Activated T-cell treated with anti-CD3 and anti-CD28 coated beads for 1 hour (primary cell): ENCODE results near the gene LEF1.
A peak's percentile ranks its signal among the peaks of the same experiment; 100 is the strongest.
"Not testable (repeated sequence)": the region's sequence is repeated elsewhere in the genome, so short reads cannot be mapped to it uniquely, and the experiment has no call there.

ENCODE experiments used
- DNase-seq: peaks from one replicate; pipeline ENCODE4 v3.0.0-alpha.2; 2020; ENCODE audit warnings: low read depth

Gene LEF1

DNA sequence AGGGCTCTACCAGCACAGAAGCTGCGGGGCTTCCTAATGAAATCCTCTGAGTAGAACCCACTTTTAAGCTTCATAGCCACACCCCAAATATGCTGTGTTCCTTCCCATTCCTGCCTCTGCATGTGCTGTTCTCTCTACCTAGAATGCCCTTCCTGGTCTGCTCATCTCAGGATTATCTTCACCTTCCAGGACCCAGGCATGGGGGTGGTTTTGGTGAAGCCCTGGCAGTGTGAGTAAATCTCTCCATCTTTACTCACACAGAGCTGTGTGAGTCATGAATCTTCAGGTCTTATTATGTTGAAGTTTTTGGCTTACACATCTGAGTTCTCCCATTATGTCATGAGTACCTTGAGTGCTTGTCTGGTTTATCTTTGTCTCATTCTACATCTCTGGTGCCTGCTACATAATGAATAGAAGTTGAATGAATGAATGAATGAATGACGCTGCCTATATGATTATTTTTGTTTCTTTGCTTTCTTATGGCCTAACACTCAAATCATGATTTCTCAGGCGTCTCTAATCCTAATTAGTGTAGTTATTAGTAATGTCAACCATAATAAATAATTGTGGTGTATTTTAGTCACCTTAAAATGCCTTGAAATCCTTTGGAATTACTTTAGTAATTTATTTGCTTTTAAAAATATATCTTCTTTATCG, 137.2 kb downstream of the LEF1 start:
- no peak for DNase-seq

DNA sequence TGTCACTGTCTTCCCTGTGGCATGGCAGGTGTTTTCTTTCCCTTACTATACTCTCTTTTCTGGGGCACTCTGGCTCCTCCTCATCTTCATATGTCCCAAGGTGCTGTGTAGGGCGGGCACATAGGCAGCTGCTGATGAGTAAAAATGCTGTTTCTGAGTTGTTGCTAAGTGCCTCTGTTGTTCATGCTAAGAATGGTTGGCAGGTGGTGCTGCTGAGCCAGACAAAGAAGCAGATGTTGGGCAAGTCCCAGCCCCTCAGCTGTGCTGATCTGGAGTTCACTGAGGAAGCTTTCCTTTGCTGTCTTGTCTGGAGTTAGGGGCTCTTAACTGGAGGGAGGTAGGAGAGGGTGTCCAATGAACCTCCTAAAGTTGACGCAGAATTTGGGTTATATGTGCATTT, 138.4 kb downstream of the LEF1 start:
- DNase-seq, result peak; percentile 52

DNA sequence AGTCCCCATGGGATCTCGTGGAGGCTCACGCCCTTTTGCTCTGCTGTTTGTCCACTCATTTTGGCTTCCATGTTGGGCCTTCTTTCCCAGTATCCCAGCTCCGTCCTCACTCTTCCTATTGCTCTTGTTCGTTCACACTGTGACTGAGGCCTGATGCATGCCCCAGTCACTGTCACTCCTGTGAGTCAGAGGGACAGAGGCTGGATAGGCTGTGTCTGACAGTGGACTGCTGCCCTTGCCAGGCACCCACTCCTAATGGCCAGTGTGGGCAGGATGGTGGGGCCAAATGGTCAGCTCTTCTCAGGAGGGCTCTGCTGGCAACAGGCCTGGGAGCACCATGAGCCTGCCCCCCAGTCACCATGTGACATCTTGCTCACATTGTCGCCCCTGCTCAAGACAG, 139.0 kb downstream of the LEF1 start:
- no peak for DNase-seq

DNA sequence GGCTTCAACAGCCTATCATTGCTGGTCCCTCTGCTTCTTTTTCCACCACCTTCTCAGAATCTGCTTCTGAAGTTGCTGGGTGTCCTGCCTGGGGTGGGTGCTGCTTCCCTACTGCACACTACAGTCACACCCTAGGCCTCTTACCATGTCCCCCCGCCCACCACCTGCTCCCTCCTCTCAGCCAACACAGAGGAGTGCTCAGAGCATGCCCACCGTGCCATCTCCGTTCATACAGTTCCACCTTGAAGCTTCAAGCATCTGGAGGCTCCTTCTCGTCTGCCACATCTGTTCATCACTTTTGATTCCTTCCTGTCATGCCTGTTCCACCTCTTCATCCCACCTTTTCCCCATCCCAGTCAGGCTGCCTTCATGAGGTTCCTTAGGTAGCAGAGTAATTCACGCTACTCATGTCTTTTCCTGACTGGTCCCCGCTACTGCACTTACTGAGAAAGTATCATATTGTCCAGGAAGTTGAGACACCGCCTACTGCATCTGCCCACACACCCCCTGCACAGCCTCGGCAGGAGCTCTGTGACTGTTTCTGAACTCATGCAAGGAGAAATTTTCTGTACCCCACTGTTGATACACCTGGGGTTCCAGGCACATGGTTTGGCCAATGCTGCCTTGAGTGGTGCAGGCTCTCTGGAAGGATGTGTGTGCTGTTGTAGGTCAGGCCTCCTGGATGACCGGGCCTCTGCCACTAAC, 139.6 kb downstream of the LEF1 start:
- DNase-seq, result peak; percentile 19

DNA sequence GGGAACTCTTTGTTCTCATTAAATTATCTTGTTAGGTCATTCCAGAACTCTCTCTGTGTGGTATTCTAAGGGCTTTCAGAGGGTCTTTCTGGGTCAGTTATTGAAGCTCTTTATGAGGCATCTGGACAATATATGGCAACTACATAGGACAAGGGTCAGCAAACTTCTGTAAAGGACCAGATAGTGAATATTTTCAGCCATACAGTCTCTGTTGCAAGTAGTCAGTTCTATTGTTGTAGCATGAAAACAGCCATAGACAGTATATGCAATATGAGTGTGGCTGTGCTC, 143.9 kb downstream of the LEF1 start:
- no peak for DNase-seq

DNA sequence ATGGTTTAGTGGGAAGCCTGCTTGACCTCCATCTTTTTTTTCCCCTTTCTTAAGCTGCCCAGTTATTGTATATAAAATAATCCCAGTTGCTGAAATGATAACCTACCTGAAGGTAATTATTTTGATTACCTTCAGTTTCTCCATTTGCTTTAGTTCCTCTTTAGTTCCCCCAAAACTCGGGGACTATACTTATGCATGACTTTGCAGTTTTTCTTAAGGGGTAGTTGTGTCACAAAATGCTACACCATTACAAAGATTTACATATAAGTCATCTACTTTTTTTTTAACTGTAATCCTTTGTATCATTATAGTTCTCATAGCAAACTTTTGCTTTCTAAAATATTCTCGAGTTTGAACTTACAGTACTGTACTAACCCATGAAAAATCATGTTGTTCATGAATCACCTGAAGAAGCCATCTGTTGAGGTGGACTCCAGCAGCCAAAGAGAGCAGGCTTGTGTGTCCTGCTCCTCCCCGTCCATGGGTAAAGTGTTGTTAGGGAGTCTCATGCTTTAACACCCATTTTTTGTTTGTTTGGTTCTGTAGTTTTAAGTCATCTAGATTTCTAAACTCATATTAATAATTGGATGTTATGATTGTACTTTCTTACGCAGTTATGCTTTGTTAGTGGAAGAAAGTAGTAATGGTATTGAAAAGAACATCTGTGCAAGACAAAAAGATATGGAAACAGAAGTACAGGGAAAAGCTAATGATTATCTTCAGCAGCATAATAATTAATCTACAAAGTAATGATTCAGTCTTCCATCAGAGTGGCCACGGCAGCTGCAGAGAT, 144.5 kb downstream of the LEF1 start:
- DNase-seq, result no peak

DNA sequence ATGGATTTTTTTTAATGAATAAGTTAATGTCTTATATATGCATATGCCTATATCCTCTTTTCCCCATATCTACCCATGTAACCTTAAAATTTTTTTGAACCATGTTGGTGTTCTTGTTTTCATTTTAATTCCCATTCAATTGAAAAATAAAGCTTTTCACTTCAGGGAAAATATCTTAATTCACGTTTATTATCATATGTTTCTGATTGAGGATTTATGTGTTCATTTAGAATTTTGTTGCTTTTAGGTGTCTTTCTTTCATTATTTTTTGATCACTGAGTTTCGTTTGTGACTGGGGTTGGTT, 149.9 kb downstream of the LEF1 start:
- DNase-seq, result no peak

DNA sequence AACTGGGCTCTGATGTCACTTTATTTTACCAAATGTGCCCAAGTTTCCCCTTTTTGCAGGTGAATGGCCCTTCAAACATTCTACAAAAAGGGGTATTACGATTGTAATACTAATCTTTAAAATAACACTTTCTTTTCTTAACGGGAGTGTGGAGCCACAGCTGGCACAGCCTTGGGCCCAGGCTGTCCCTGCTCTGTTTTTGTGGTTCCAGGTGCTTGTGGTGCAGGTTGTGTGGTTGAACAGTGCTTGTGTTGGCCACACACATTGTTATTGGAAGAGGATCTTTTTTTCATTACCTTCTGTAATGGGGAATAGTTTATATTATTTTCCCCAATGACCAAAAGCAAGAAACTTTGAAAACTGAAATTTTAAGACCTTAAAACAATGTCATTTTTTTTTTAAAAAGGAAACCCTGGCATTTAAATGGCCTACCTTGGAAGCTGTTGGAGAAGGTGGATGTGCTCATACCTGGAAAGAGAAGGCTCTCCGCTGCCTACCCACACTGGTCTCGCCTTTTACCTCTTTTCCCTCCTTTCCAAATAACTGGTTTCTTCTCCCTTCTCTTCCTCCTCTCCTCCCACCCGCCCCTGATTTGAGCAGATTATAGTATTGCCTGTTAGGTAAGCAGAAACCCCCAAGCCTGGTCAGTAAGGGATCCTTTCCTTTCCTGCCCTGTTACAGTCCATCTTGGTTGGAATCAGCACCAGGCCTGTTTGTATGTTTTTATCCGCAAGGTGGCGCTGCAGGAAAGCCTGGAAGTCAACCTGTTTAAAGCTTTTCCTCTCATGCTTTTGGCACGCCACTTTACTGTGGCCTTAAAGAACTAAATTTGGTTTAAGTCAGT, 150.5 kb downstream of the LEF1 start:
- peak; percentile 89 for DNase-seq

DNA sequence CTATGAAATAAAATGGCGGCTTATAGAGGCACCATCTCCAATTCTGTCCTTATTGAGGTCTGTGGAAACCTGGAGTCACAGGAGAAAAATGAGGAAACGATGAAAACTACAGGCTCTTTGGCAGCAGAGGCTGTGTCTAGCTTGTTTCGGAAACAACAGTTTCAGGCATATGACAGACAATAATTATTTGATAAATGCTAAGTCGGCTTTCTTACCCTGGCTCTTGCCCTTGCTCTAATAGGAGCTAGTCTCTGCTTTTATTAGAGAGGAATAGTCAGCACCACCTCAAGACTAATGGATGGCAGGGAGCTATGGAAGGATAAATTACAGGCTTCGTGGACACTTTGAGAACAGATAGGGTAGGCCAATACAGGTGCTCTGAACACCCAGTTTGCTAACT, 154.8 kb downstream of the LEF1 start:
- DNase-seq, result no peak

DNA sequence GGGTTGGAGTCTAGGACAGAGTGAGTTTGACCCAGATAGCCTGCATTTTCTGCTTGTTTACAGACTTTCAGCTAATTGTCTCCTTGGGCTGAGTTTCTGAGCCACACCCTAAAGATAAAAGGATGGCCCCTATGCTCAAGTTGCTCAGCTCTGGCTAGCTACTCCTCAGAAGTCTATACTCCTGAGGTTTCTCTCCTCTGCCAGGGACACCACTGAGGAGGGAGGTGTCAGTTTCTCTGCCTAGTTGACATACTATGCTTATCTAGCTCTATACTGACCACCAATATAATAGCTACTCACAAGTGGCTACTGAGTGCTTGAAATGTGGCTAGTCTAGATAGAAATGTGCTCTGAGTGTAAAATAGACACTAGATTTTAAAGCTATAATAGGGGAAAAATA, 155.4 kb downstream of the LEF1 start:
- DNase-seq, result no peak

DNA sequence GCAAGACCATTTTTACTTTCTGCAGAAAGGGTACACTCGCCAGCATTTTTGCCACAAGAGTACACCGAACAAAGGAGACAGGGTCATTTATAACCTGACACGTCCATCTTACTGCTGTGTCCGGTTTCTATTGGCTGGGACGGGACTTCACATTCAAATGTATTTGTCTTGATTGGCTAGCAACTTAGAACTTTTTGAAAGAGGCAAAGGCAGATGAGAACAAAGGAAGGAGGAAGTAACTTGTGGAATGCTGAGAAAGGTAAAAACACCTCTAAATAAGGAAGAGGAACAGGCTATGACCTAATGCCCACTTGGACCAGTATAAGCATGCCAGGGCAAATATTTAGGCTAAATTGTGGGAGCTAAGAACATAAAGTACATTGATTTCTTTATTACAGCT, 156.3 kb downstream of the LEF1 start:
- not testable (repeated sequence) for DNase-seq

DNA sequence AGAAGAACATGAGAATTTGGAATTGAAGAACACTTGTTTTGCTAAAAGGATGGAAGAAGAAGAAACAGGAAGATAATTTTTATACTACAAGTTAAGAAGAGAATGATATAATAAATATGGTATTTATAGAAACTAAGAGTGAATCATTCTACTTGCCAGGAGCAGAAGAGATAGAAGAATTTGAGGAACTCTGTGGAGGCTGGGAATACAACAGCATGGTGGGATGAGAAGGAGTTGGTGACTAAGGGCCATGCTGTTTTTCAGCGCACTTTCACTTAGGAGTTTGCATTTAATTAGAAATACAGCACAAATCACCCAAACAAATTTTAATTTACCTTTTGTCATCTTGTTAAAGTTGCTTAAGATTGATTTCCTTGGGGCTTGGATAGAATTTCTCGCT, 158.6 kb downstream of the LEF1 start:
- DNase-seq, result no peak

DNA sequence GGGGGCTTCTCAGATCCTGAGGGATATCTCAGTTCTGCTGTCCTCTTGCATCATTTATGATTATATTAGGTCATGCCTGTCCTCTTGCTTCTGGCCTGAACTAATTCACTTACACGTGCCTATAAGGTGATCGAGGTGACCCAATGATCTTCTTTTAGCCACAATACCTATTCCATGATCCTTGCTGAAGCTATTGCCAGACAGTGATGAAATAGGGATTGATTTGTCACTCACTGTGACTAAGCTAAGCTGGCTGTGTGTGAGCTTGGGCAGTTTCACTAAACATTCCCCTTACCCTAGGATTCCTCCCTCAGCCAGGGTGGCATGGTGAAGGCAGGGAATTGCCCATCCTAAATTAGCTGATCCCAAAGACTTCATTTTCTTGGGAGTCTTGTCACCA, 160.0 kb downstream of the LEF1 start:
- DNase-seq, result no peak

DNA sequence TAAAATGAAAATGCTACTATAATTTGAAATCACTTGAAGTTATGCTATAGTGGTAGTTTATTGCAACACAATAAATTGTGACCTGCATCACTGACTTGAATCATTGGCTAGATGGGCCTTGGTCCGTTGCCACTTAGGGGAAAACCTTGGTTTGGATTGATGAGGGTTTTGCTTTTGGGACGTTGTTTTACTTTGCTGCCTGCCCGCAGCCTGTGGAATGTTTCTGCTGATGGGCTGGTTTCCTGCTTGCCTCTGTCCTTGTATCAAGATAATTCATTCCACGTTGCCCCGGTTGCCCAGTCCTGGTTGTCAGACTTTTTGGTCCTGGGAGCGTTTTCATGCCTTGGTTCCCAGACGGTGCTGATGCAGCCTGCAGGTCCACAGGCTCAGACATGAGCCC, 160.7 kb downstream of the LEF1 start:
- no peak for DNase-seq

DNA sequence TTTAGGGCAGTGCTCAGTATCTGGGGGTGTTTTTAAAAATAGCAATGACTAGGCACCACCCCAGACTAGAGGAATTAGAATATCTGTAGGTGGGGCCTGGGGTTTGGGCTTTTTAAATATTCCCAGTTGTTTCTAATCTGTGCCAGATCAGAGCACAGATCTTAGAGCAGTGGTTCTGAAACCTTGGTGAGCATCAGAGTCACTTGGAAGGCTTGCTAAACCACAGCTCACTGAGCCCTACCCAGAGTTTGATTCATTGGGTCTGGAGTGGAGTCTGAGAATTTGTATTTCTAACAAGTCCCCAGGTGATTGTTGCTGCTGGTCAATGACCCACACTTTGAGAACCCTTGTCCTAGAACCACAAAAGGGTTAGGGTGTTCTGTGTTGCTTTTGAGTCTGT, 162.4 kb downstream of the LEF1 start:
- no peak for DNase-seq

DNA sequence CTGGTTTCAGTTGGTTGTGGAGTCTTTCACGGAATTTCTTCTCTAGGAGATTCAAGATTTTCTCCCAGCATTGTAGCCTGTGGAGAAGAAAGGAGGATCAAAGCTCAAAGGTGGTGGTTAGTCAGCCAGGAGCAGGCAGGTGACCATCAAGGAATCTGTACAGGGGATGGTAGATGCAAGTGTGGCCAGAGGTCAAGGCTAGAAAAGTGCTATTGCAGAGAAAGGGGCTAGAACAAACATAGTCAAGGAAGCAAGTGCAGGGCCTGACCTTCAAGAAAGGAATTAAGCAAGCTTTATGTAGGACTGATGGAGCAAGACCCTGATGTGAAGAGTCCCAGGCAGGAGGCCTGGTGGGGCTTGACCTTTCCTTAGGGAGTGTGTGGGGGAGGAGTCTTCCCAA, 162.9 kb downstream of the LEF1 start:
- no peak for DNase-seq

DNA sequence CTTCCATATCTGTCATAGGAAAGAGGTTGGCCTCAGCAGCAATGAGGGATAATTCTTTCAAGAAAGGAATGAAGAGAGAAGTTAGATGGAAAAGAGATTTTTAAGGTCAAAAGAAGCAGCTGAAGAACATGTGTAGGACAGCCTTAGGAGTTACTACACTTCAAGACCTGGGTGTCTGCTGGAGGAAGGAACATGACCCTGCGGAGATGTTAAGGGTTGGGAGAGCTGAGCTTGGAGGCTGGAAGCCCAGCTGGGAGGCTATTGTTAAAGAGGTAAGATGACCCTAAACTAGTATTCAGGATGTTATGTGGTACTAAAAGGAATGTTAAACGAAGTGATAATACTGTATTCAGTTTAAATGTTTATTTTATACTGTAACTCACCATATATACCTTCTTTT, 164.1 kb downstream of the LEF1 start:
- no peak for DNase-seq

DNA sequence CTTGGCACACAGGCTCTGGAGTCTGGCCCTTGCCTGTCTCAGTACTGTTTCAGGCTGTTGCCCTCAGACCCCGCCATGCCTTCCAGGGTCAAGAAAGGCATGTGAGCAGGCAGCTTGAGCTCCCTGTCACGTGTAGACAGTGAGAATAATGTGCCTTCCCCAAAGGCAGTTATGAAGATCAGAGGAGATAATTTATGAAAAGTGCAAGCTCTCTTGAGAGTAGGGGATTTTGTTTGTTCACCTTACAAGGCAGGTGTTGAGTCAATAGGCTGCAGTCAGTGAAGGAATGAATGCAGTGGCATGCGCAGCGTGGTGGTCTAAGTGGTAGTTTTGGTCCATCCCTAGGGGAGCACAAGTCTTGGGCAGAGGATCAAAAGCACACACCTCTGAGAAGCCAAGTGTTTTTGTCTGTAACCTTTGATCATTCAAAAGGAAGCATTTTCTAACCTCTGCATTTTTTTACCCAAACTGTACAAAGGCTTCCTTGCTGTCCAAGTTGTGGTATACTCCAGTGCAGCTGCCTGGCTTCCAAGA, 164.7 kb downstream of the LEF1 start:
- DNase-seq, result no peak

DNA sequence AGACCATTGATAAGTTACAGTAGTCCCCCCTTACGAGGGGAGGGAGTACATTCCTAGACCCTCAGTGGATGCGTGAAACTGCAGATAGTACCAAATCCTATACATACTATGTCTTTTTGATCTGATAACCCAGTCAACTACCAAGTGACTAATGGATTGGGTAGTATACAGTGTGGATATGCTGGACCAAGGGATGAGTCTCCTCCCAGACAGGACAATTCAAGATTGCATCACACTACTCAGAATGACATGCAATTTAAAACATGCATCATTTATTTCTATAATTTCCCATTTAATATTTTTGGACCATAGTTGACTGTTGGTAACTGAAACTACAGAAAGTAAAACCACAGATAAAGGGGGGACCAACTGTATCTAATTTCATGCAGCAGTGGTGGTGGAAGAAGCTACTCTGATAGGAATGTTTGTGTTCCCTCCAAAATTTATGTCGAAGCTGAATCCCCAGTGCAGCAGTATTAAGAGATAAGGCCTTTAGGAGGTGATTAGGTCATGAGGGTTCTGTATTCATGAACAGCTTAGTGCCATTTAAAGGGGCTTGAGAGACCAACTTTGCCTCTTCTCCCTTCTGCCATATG, 167.1 kb downstream of the LEF1 start:
- no peak for DNase-seq

DNA sequence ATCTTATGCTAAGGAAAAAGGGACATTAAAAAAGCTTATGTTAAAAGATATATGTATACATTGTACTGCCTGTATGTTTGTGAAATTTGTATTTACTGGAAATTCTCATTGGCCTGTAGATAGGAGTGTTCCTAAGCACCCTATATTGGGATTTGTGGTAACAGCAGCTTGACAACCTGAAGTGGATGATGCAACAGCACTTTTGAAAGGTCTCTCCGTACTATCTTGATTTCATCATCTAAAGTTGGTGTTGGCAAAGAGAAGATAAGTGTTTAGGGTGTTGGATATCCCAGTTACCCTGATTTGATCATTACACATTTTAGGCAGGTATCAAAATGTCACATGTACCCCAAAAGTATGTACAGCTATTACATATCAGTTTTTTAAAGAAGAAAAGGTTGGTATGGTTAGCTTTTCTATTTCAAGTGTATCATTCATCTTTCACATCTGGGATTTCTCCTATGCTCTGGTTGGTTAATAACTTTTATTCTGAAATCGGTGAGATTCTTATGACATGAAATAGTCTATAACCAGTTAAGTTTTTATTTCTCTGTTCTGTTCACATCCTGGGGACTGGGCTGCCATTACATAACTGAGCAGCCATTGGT, 168.7 kb downstream of the LEF1 start:
- no peak for DNase-seq

DNA sequence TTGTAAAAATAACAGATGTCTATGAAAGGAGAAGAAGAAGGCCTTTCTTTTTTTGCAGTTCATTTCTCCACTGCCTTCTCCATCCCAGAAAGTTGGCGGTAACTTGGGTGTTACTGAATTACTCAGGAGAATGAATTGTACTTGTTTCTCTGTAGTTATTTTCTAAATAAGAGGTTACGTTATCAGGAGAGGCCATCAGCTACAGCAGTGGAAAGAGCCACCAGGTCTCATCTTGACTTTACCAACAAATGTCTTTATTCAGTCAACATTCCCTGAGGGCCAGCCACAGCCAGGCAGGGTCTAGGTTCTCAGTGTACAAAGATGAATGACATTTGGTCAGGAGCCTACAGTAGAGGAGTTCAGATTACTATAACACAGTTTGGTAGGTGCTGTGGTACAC, 170.9 kb downstream of the LEF1 start:
- DNase-seq, result no peak
